GM19452 (cell line): ENCODE results near the gene PURA.
A peak's percentile ranks its signal among the peaks of the same experiment; 100 is the strongest.

Experiments
- ATAC-seq: cut with Tn5 transposase; IDR thresholded peaks from one replicate; pipeline ENCODE4 v1.9.1; 2021; ENCODE audit not compliant: unreplicated experiment

Gene PURA

GRCh38 chr5:140157032-140157781, 43.3 kb downstream of the PURA start:
- ATAC-seq = peak; percentile 96

- no peak for ATAC-seq
Measured at GRCh38 chr5:140159014-140159927, 45.4 kb downstream of the PURA start.

- ATAC-seq = no peak
Measured at GRCh38 chr5:140162275-140162674, 48.4 kb downstream of the PURA start.

GRCh38 chr5:140162781-140163180, 48.9 kb downstream of the PURA start:
- no peak for ATAC-seq

GRCh38 chr5:140165101-140165922, 51.4 kb downstream of the PURA start:
- ATAC-seq = no peak

- ATAC-seq = no peak
Measured at GRCh38 chr5:140165923-140166270, 52.0 kb downstream of the PURA start.

GRCh38 chr5:140166911-140167310, 53.0 kb downstream of the PURA start:
- no peak for ATAC-seq

GRCh38 chr5:140168371-140168770, 54.5 kb downstream of the PURA start:
- no peak for ATAC-seq

- no peak for ATAC-seq
Measured at GRCh38 chr5:140169410-140169809, 55.5 kb downstream of the PURA start.

- no peak for ATAC-seq
Measured at GRCh38 chr5:140172483-140172882, 58.6 kb downstream of the PURA start.

- ATAC-seq = no peak
Measured at GRCh38 chr5:140174014-140174413, 60.1 kb downstream of the PURA start.

GRCh38 chr5:140174465-140175366, 60.8 kb downstream of the PURA start, which contains the start of gene CYSTM1:
Gene CYSTM1, plus strand, starts transcription at chr5:140175188. Its CDS starts 19,278 bp downstream, at chr5:140194466.
- ATAC-seq = peak; percentile 94
